Ovary (tissue), 9 donors: Measurements from ENCODE around the gene UNC5A. TPM values are rescaled to one million over a fixed set of nuclear protein-coding genes. Genes with fewer than 3 reads are reported as not detected.

ENCODE experiments used
- DNase-seq, 5 donors: peaks; one replicate each; pipeline ENCODE4 v3.0.0-alpha.2; 2019 to 2020
- H3K27ac ChIP-seq, 2 donors: fragments of 200-600 bp; one replicate each; pipeline versions ENCODE4 v1.5.1 to v1.8.0; 2019 to 2022
- H3K27me3 ChIP-seq: fragments of 200-600 bp; one replicate; pipeline ENCODE4 v1.8.0; 2022
- H3K36me3 ChIP-seq: fragments of 200-600 bp; sonication (generic); one replicate; pipeline ENCODE4 v1.5.1; 2019
- H3K4me1 ChIP-seq: one replicate; pipeline ENCODE4 v1.8.1; 2013; ENCODE audit warnings: mild to moderate bottlenecking, moderate library complexity; ENCODE audit not compliant: insufficient read depth
- H3K4me3 ChIP-seq: fragments of 200-600 bp; sonication (generic); one replicate; pipeline ENCODE4 v1.5.1; 2017
- H3K9me3 ChIP-seq, 2 donors: fragments of 200-600 bp in 1 of 2; sonication (generic) in 1 of 2; one replicate each; pipeline versions ENCODE4 v1.5.1 to v1.8.1; 2013 to 2019; ENCODE audit warnings: mild to moderate bottlenecking in 1 of 2, moderate library complexity in 1 of 2
- CTCF ChIP-seq, 3 donors: fragments of 450-650 bp in 2 of 3; fragments of 200-600 bp in 1 of 3; IDR thresholded peaks; one replicate each; pipeline versions ENCODE4 v1.5.1 to v1.8.0; 2016 to 2022; ENCODE audit warnings: antibody characterized with exemption in 3 of 3, mild to moderate bottlenecking in 1 of 3
- EP300 ChIP-seq: sonication (generic); formaldehyde crosslinking; IDR thresholded peaks from one replicate; pipeline ENCODE4 v1.6.1; 2017; ENCODE audit warnings: antibody characterized with exemption
- POLR2A ChIP-seq: fragments of 450-650 bp; IDR thresholded peaks from one replicate; pipeline ENCODE4 v1.6.1; 2017; ENCODE audit warnings: antibody characterized with exemption, mild to moderate bottlenecking, moderate library complexity
- WGBS, 3 donors: extraction: QIAGEN DNeasy Blood & Tissue Kit in 1 of 3; methylation state at CpG; one replicate each; pipeline versions ENCODE4 v1.1.5 to v1.1.7; 2013 to 2017; 5-methylcytosine and 5-hydroxymethylcytosine counted together
- intact Hi-C, 4 donors: fragments of 100-400 bp; cut with DNase I; formaldehyde crosslinking; loops; one replicate each; pipeline versions ENCODE4 v1.11.0 to v1.15.1; 2022 to 2023
- polyA plus RNA-seq, 2 donors: library from polyadenylated mRNA; stranded (reverse); fragments of 200-250 nt in 1 of 2; fragments of 350-450 nt in 1 of 2; fragmentation: Illumina TruSeq in 1 of 2; extraction: RNeasy Lipid Tissue Mini Kit (QIAGEN cat#74804) in 1 of 2; gene quantifications; one replicate each; pipeline ENCODE4 v1.2.3, GENCODE V29; 2013 to 2014
- total RNA-seq, 7 donors: library from RNA; depleted of rRNA in 2 of 7; stranded (reverse); fragments of >200 nt in 2 of 7; fragmentation: NEBNext Ultra II Directional in 3 of 7; extraction: Animal tissue kit (Norgen Biotek cat#: 25700) in 3 of 7; gene quantifications; one replicate each; pipeline versions ENCODE4 v1.1.0 to v1.2.4, GENCODE V29; 2016 to 2023
- donor health status: DM: no; HTN: no; CAD: no; lungs with moderate emphysema.
- donor health status: DM: no; HTN: no; CAD: no.
- donor health status: Bipolar disorder and iron deficiency.
- donor health status: DM: yes; HTN: yes; CAD: no.
- donor health status: DM: no; HTN: no; CAD: no.
- donor health status: DM: yes; HTN: yes; CAD: no.

UNC5A gene
- total and polyA plus RNA-seq, 9 donors, result 0.08 to 0.82 (median 0.26) TPM; not detected in 1

DNA sequence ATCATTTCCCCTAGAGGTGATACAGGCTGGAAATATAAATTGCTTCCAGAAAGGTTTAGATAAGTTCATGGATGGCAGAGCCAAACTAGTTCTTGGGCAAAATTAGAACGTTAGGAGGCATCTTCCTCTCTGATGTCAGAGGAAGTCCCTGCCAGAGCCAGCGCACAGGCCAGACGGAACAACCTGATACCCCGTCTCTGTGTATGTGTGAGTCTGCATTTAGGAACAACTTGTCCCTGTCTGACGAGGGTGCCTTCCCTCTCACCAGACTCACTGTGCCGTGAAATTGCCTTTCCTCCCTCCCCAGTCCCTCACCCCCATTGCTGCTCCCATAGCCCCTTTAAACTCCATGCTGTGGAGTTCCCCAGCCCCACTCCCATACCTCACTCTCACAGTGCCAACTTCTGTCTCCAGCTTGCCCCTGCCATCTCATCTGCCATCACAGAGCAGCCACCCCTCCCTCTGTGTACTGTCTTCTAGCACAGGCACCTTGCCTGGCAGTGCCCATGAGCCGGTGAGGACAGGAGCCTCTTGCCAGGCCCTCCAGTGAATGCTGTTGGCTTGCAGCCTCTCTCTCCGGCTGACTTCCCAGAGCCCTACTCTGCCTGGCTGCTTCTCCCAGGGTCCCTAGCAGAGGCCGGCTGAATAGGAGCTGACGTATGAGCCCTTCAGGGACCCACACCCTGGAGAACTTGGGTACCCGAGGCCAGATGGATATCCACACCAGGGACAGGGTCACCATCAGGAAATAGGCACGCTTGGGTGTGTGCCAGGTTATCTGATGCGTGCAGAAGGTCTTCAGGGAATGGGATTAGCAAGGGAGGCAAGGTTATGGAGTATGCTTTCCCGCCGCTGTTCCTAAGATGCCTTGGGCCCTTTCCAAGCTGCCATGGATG, 26.7 kb downstream of the UNC5A start:
- DNase-seq, result no peak
- Histone ChIP-seq H3K9me3 (no peaks in the 10 kb centered on the region), H3K27me3 (no peaks in the 10 kb centered on the region), H3K4me3 (no peak overlapping the region), H3K4me1 (no peaks in the 10 kb centered on the region), H3K36me3 (no peaks in the 10 kb centered on the region), H3K27ac (no peak overlapping the region)
- no peak for TF ChIP-seq POLR2A
- no peak for TF ChIP-seq CTCF (IDR thresholded peaks at IDR 0.05)
- TF ChIP-seq EP300, result no peak
- intact Hi-C loops, result no loop called here
- 58 to 63% (median 61%) methylated on average over 15 of the region's 15 CpGs for WGBS, 3 donors

DNA sequence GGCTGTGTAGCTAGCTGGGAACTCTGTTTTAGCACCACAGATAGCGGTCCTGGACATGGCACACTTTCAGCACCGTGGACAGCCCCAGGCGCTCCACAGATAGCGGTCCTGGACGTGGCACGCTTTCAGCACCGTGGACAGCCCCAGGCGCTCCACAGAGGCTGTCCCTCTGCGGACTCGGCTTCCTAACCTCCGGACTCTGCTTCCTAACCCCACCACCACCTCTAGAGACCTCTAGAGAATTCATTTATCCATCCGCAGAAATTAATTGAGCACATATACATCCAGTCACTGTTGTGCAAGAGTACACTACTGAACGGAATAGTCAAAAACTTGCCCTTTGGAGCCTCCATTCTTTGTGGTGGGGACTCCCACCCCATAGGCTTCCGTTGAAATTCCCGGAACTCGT, 27.4 kb downstream of the UNC5A start:
- no peaks in the 10 kb centered on the region for H3K27me3 ChIP-seq
- no peaks in the 10 kb centered on the region for H3K4me1 ChIP-seq
- H3K27ac ChIP-seq, result no peak overlapping the region
- DNase-seq, result peak; percentile 69 to 93 (median 90)
- H3K36me3 ChIP-seq, result no peaks in the 10 kb centered on the region
- TF ChIP-seq EP300 (no peak), POLR2A (no peak), CTCF (IDR thresholded peaks at IDR 0.05) (no peak)
- H3K9me3 ChIP-seq, result no peaks in the 10 kb centered on the region
- 14 to 15% (median 14%) methylated on average over 14 to 16 of the region's 16 CpGs for WGBS, 3 donors
- intact Hi-C loops, result no loop called here
- no peak overlapping the region for H3K4me3 ChIP-seq

GRCh38 chr5:176843673-176844072, 33.3 kb downstream of the UNC5A start:
- intact Hi-C loops, result no loop called here
- no peaks in the 10 kb centered on the region for H3K9me3 ChIP-seq
- 8 to 23% (median 10%) methylated on average over 18 to 21 of the region's 21 CpGs for WGBS, 3 donors
- H3K27me3 ChIP-seq, result no peaks in the 10 kb centered on the region
- no peaks in the 10 kb centered on the region for H3K4me1 ChIP-seq
- DNase-seq, result no peak
- TF ChIP-seq CTCF (IDR thresholded peaks at IDR 0.05) (no peak), POLR2A (no peak), EP300 (no peak)
- H3K4me3 ChIP-seq, result no peak overlapping the region
- no peak overlapping the region for H3K27ac ChIP-seq
- H3K36me3 ChIP-seq, result no peaks in the 10 kb centered on the region

GRCh38 chr5:176844281-176844680, 33.9 kb downstream of the UNC5A start:
- H3K27ac ChIP-seq, result no peak overlapping the region
- H3K9me3 ChIP-seq, result no peaks in the 10 kb centered on the region
- WGBS, 3 donors, result 76 to 82% (median 77%) methylated on average over 10 of the region's 10 CpGs
- no peak for DNase-seq
- H3K27me3 ChIP-seq, result no peaks in the 10 kb centered on the region
- H3K4me1 ChIP-seq, result no peaks in the 10 kb centered on the region
- no peaks in the 10 kb centered on the region for H3K36me3 ChIP-seq
- intact Hi-C loops, result no loop called here
- H3K4me3 ChIP-seq, result no peak overlapping the region
- TF ChIP-seq CTCF (IDR thresholded peaks at IDR 0.05), result no peak
- TF ChIP-seq POLR2A, result no peak
- no peak for TF ChIP-seq EP300
